NCI-H2081 treated with DMSO at 0.1 percent for 48 hours (cell line): ENCODE data around the gene NUDT5.
"Not testable (repeated sequence)": the region's sequence is repeated elsewhere in the genome, so short reads cannot be mapped to it uniquely, and the experiment has no call there.

Experiments
- DNase-seq: peaks from one replicate; lab custom pipeline; 2025; lab: John Stamatoyannopoulos, UW

Gene NUDT5

GRCh38 chr10:12205082-12205481 lies 9.4 kb upstream of the NUDT5 start:
- no peak for DNase-seq

GRCh38 chr10:12202226-12202625 lies 6.5 kb upstream of the NUDT5 start:
- DNase-seq, result no peak

- DNase-seq, result no peak
Measured at GRCh38 chr10:12201543-12201942, 5.9 kb upstream of the NUDT5 start.

- no peak for DNase-seq
Measured at GRCh38 chr10:12200850-12201249, 5.2 kb upstream of the NUDT5 start.

GRCh38 chr10:12198156-12198555 lies 2.5 kb upstream of the NUDT5 start:
- no peak for DNase-seq

GRCh38 chr10:12196531-12197211 lies 980 bp upstream of the NUDT5 start:
- no peak for DNase-seq

GRCh38 chr10:12195281-12195602 lies 449 bp downstream of the NUDT5 start:
- no peak for DNase-seq

- DNase-seq, result no peak
Measured at GRCh38 chr10:12194752-12195271, 879 bp downstream of the NUDT5 start.

GRCh38 chr10:12193193-12193592 lies 2.5 kb downstream of the NUDT5 start:
- no peak for DNase-seq

GRCh38 chr10:12191715-12192114 lies 4.0 kb downstream of the NUDT5 start:
- DNase-seq, result no peak

- DNase-seq, result no peak
Measured at GRCh38 chr10:12189426-12189825, 6.3 kb downstream of the NUDT5 start.

- DNase-seq, result no peak
Measured at GRCh38 chr10:12188656-12189055, 7.0 kb downstream of the NUDT5 start.

GRCh38 chr10:12187321-12187905 lies 8.3 kb downstream of the NUDT5 start:
- DNase-seq, result no peak

GRCh38 chr10:12186323-12186722 lies 9.4 kb downstream of the NUDT5 start:
- DNase-seq, result no peak

GRCh38 chr10:12184165-12184564 lies 11.5 kb downstream of the NUDT5 start:
- no peak for DNase-seq

- no peak for DNase-seq
Measured at GRCh38 chr10:12181065-12181775, 14.5 kb downstream of the NUDT5 start.

GRCh38 chr10:12180221-12180974 lies 15.3 kb downstream of the NUDT5 start:
- no peak for DNase-seq

GRCh38 chr10:12179606-12180170 lies 16.0 kb downstream of the NUDT5 start:
- DNase-seq, result no peak

GRCh38 chr10:12177642-12178041 lies 18.0 kb downstream of the NUDT5 start:
- DNase-seq, result no peak

GRCh38 chr10:12171512-12171911 lies 24.2 kb downstream of the NUDT5 start:
- DNase-seq, result not testable (repeated sequence)

GRCh38 chr10:12165999-12166775 lies 29.5 kb downstream of the NUDT5 start:
- DNase-seq, result no peak
